Hepatocyte (in vitro differentiated cells): Measurements from ENCODE around the gene PTPRD. TPM values are rescaled to one million over a fixed set of nuclear protein-coding genes. Genes with fewer than 3 reads are reported as not detected.
"Not testable (repeated sequence)": the region's sequence is repeated elsewhere in the genome, so short reads cannot be mapped to it uniquely, and the experiment has no call there.

Experiments
- DNase-seq: peaks from one replicate; pipeline ENCODE4 v3.0.0-alpha.2; 2016; ENCODE audit warnings: low spot score
- H2AFZ ChIP-seq: fragments of 200-600 bp; sonication (generic); 2 replicates; pipeline ENCODE4 v1.6.0; 2016; ENCODE audit warnings: antibody characterized with exemption, mild to moderate bottlenecking
- H3K27ac ChIP-seq: fragments of 200-600 bp; sonication (generic); 2 replicates; pipeline ENCODE4 v1.5.1; 2016; ENCODE audit warnings: mild to moderate bottlenecking
- H3K27me3 ChIP-seq: fragments of 200-600 bp; sonication (generic); 2 replicates; pipeline ENCODE4 v1.6.1; 2016
- H3K36me3 ChIP-seq: fragments of 200-600 bp; sonication (generic); replicated peaks from 2 replicates; pipeline ENCODE4 v1.5.1; 2016; ENCODE audit warnings: low read depth; ENCODE audit not compliant: insufficient read depth
- H3K4me1 ChIP-seq: fragments of 200-600 bp; sonication (generic); 2 replicates; pipeline ENCODE4 v1.5.1; 2016; ENCODE audit warnings: mild to moderate bottlenecking, moderate library complexity; ENCODE audit not compliant: insufficient read depth
- H3K4me2 ChIP-seq: fragments of 200-600 bp; sonication (generic); 2 replicates; pipeline ENCODE4 v1.6.0; 2016
- H3K4me3 ChIP-seq: fragments of 200-600 bp; sonication (generic); 2 replicates; pipeline ENCODE4 v1.5.1; 2016; ENCODE audit warnings: mild to moderate bottlenecking
- H3K79me2 ChIP-seq: fragments of 200-600 bp; sonication (generic); 2 replicates; pipeline ENCODE4 v1.6.0; 2017; ENCODE audit warnings: mild to moderate bottlenecking
- H3K9me2 ChIP-seq: fragments of 200-600 bp; sonication (generic); replicated peaks from 2 replicates; pipeline ENCODE4 v1.6.0; 2017; ENCODE audit warnings: mild to moderate bottlenecking; ENCODE audit not compliant: insufficient read depth
- H3K9me3 ChIP-seq: fragments of 200-600 bp; sonication (generic); 2 replicates; pipeline ENCODE4 v1.5.1; 2016; ENCODE audit warnings: low read depth, mild to moderate bottlenecking
- H4K20me1 ChIP-seq: fragments of 200-600 bp; sonication (generic); 2 replicates; pipeline ENCODE4 v1.6.0; 2016; ENCODE audit warnings: mild to moderate bottlenecking; ENCODE audit not compliant: insufficient read depth, poor library complexity, severe bottlenecking
- EZH2 ChIP-seq: fragments of 200-600 bp; sonication (generic); IDR thresholded peaks from 2 replicates; pipeline ENCODE4 v1.6.1; 2016; ENCODE audit warnings: antibody characterized with exemption, mild to moderate bottlenecking, borderline replicate concordance
- EZH2phosphoT487 ChIP-seq: fragments of 200-600 bp; sonication (generic); IDR thresholded peaks from one replicate; pipeline ENCODE4 v1.6.1; 2018; ENCODE audit warnings: antibody characterized with exemption, mild to moderate bottlenecking, low read depth, moderate library complexity; ENCODE audit not compliant: unreplicated experiment, severe bottlenecking
- WGBS: methylation state at CpG from one replicate; pipeline ENCODE4 v1.1.6; 2016; ENCODE audit warnings: low lambda C conversion rate; ENCODE audit errors: missing lambda C conversion rate; 5-methylcytosine and 5-hydroxymethylcytosine counted together
- polyA plus RNA-seq: library from polyadenylated mRNA; unstranded; fragments of >200 nt; fragmentation: Nextera tagmentation; extraction: Ambion mirVana; gene quantifications from 2 replicates; pipeline ENCODE4 v1.2.1, GENCODE V29; 2016
- total RNA-seq: library from RNA; depleted of rRNA; stranded (reverse); fragments of >200 nt; gene quantifications from 2 replicates; pipeline ENCODE4 v1.2.3, GENCODE V29; 2014
- TF ChIP-seq, protein P1 (sequence below): fragments of 200-600 bp; sonication (generic); IDR thresholded peaks from 2 replicates; pipeline ENCODE4 v1.5.1; 2016; ENCODE audit warnings: antibody characterized with exemption, mild to moderate bottlenecking; ENCODE audit not compliant: poor library complexity

Gene PTPRD
- total and polyA plus RNA-seq, 2 experiments from 2014 or later: 6.5 to 77.6 TPM

DNA sequence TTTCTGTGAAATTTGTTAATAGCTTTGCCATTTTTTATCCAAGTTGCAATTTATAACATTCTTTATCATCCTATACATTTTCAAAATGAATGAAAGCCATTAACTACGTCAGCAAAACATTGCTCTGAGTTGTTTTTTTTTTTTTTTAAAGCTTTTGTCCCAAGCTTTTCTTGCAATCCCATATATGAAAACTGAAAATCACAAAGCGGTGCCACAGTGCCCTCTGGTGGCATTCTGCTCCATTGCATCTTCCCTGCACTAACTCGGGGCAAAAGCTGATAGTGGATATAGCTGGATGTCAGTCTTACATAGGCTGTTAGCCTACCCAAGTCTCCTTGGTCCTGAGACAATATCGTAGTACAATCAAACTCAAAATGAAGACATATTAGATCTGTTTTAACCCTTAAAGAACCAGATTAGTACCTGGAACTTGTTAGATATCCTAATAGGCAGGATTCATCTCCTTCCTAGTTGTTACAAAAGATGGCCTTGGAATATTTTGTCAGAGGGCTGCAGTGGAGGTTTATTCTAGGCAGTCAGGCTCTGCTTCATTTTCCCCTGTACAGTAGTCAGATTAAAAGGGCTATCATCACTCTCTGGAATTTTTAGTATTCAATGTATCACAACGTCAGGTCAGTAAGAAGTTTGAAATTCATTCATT is 669.9 kb downstream of the PTPRD start:
- no peaks in the 10 kb centered on the region for H3K4me1 ChIP-seq

DNA sequence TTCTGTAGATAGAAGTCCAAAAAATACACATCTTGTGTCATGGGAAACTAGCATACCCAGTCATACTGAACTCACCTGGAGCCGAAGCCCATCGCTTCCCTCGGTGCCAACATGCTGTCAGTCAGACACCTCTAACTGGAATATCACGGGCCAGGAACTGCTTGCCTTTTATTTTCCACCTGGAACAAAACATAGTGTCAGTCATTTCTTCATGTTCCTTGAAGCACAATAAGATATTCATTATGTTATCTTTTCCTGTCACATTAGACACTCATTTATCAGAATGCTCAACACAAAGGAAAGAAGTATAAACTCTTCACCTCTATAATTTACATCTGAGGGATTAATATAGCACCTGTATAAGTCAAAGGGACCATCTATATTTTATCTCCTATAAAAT is 674.4 kb downstream of the PTPRD start:
- WGBS: 94% methylated on average over 4 of the region's 4 CpGs

More for the DNA sequence above, 669.9 kb downstream of the PTPRD start:
- Histone ChIP-seq H3K27me3 (no peaks in the 10 kb centered on the region), H2AFZ (no peak overlapping the region), H4K20me1 (no peaks in the 10 kb centered on the region), H3K9me3 (no peaks in the 10 kb centered on the region), H3K36me3 (no peaks in the 10 kb centered on the region), H3K4me3 (no peak overlapping the region), H3K79me2 (no peaks in the 10 kb centered on the region), H3K27ac (no peak overlapping the region), H3K4me2 (no peak overlapping the region), H3K9me2 (no peaks in the 10 kb centered on the region)
- WGBS: 26% methylated on average over 5 of the region's 5 CpGs
- peak; percentile 71 for DNase-seq
- TF ChIP-seq EZH2: no peak
- TF ChIP-seq, protein P1, sequence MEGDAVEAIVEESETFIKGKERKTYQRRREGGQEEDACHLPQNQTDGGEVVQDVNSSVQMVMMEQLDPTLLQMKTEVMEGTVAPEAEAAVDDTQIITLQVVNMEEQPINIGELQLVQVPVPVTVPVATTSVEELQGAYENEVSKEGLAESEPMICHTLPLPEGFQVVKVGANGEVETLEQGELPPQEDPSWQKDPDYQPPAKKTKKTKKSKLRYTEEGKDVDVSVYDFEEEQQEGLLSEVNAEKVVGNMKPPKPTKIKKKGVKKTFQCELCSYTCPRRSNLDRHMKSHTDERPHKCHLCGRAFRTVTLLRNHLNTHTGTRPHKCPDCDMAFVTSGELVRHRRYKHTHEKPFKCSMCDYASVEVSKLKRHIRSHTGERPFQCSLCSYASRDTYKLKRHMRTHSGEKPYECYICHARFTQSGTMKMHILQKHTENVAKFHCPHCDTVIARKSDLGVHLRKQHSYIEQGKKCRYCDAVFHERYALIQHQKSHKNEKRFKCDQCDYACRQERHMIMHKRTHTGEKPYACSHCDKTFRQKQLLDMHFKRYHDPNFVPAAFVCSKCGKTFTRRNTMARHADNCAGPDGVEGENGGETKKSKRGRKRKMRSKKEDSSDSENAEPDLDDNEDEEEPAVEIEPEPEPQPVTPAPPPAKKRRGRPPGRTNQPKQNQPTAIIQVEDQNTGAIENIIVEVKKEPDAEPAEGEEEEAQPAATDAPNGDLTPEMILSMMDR: peak; percentile 94

DNA sequence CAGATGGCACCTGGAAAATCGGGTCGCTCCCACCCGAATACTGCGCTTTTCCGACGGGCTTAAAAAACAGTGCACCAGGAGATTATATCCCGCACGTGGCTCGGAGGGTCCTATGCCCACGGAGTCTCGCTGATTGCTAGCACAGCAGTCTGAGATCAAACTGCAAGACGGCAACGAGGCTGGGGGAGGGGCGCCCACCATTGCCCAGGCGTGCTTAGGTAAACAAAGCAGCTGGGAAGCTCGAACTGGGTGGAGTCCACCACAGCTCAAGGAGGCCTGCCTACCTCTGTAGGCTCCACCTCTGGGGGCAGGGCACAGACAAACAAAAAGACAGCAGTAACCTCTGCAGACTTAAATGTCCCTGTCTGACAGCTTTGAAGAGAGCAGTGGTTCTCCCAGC is 681.3 kb downstream of the PTPRD start:
- H3K36me3 ChIP-seq, H3K27ac ChIP-seq, H3K79me2 ChIP-seq, DNase-seq, H3K4me3 ChIP-seq, H3K4me2 ChIP-seq, H4K20me1 ChIP-seq, H2AFZ ChIP-seq, H3K27me3 ChIP-seq, H3K4me1 ChIP-seq, H3K9me2 ChIP-seq, H3K9me3 ChIP-seq: not testable (repeated sequence)
- 73% methylated on average over 10 of the region's 16 CpGs for WGBS

More for the DNA sequence above, 674.4 kb downstream of the PTPRD start:
- Histone ChIP-seq H3K4me3 (no peak overlapping the region), H3K36me3 (no peaks in the 10 kb centered on the region), H3K27ac (no peak overlapping the region), H4K20me1 (no peaks in the 10 kb centered on the region), H3K9me3 (no peaks in the 10 kb centered on the region), H3K27me3 (no peaks in the 10 kb centered on the region), H3K4me1 (no peaks in the 10 kb centered on the region), H3K79me2 (no peaks in the 10 kb centered on the region), H3K4me2 (no peak overlapping the region), H3K9me2 (no peaks in the 10 kb centered on the region), H2AFZ (no peak overlapping the region)
- no peak for DNase-seq
- no peak for TF ChIP-seq EZH2phosphoT487
- TF ChIP-seq EZH2: no peak
- TF ChIP-seq, protein P1: no peak

DNA sequence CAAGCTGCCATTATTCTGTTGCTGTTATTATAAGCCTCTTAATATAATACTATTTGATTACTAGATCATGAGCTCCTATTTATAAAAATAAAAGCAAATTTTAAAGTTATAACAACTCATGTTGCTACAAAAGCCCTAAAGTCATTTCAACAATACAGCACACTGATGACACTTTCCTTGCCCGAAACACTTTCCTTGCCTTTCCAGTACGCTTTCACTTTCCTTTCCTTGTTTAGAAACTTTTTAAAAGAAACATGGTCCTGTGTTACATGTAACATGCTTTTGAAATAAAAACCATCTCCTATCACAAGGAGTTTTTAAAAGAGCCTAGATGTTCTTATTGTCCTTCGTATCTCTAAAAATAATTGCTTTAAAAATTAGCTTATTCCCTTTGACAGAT is 688.4 kb downstream of the PTPRD start:
- H3K9me2 ChIP-seq: no peaks in the 10 kb centered on the region
- no peak for DNase-seq
- H3K27me3 ChIP-seq: no peaks in the 10 kb centered on the region
- no peak overlapping the region for H3K4me2 ChIP-seq
- no peaks in the 10 kb centered on the region for H3K4me1 ChIP-seq
- TF ChIP-seq, protein P1: no peak
- no peak for TF ChIP-seq EZH2
- no peak for TF ChIP-seq EZH2phosphoT487
- no peaks in the 10 kb centered on the region for H4K20me1 ChIP-seq
- WGBS: 87% methylated on average over 3 of the region's 3 CpGs
- no peaks in the 10 kb centered on the region for H3K9me3 ChIP-seq
- no peak overlapping the region for H2AFZ ChIP-seq
- H3K79me2 ChIP-seq: no peaks in the 10 kb centered on the region
- H3K36me3 ChIP-seq: no peaks in the 10 kb centered on the region
- no peak overlapping the region for H3K27ac ChIP-seq
- H3K4me3 ChIP-seq: no peak overlapping the region
